HG03095 (cell line): ENCODE results near the gene AHR.
"Not testable (repeated sequence)": the region's sequence is repeated elsewhere in the genome, so short reads cannot be mapped to it uniquely, and the experiment has no call there.

Experiments
- ATAC-seq: cut with Tn5 transposase; IDR thresholded peaks from one replicate; pipeline ENCODE4 v1.9.1; 2021; ENCODE audit warnings: moderate library complexity; ENCODE audit not compliant: unreplicated experiment

Gene AHR

DNA sequence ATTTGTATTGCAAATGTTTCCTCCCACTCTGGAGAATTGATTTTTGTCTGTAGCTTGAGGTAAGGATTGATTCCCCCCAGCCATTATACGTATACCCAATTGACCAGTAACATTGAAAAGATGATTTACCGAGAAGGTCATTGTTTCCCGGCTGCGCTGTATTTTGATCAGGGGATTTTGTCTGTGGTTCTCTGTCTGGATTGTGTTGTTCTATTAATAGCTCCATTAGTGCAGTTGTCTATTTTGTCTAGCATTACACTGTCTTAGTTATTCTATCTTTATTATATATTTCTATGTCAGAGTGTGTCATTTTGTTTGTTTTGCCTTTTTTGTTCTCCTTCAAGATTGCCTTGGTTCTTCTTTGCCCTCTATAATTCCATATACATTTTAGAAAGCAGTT lies 37.7 kb downstream of the AHR start:
- ATAC-seq: no peak

DNA sequence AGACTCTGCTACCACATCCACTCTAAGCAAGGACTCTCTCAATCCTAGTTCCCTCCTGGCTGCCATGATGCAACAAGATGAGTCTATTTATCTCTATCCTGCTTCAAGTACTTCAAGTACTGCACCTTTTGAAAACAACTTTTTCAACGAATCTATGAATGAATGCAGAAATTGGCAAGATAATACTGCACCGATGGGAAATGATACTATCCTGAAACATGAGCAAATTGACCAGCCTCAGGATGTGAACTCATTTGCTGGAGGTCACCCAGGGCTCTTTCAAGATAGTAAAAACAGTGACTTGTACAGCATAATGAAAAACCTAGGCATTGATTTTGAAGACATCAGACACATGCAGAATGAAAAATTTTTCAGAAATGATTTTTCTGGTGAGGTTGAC lies 40.7 kb downstream of the AHR start:
- no peak for ATAC-seq

DNA sequence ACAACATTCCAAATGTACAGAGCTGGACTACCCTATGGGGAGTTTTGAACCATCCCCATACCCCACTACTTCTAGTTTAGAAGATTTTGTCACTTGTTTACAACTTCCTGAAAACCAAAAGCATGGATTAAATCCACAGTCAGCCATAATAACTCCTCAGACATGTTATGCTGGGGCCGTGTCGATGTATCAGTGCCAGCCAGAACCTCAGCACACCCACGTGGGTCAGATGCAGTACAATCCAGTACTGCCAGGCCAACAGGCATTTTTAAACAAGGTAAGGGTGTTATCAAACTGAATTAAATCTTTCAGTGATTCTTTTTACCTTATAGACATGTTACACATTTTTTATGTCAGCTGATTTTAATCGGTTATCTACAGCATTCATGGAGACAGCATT lies 41.5 kb downstream of the AHR start:
- no peak for ATAC-seq

DNA sequence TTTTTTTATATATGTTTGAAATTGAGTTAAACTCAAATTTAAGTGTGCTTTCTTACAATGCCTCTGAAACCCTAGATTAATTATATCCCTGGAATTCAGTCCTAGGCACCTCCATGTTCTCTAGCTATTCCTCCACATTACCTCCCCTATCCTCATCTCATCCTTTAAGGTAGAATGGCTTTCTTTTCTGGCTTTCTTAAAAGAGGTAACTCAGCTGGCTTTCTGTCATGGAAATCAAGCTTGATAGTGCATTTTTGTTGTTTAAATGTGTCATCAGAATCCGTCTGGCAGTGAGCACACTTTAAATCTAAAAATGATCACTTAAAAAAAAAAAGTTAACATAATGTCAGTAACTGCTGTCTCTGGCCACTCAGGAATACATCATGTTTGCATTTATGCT lies 42.2 kb downstream of the AHR start:
- no peak for ATAC-seq

DNA sequence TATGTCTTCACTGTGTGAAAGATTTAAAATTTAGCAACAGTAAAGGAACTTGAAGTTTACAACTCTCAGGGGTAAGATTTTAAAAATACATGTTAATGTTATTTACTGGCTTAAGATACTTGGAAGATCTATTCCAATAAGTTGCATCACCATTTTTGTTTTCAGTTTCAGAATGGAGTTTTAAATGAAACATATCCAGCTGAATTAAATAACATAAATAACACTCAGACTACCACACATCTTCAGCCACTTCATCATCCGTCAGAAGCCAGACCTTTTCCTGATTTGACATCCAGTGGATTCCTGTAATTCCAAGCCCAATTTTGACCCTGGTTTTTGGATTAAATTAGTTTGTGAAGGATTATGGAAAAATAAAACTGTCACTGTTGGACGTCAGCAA lies 44.3 kb downstream of the AHR start:
- no peak for ATAC-seq

DNA sequence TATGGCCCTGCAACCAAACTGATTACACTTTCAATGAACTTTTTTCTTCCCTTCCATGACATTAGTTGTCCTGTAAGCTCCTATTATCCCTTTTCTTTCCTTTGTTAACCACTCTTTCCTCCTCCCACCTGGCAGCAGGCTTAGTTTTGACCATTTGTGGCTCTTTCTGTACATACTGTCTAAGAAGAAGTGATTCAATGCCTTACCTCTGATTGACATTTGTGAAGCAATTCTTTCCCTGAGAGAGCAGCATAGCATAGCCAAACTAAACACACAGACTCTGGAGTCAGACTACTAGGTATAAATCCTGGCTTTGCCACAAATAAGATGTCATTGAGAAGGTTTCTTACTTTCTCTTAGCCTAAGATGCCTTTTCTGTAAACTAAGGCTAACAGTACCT lies 48.9 kb downstream of the AHR start:
- ATAC-seq: no peak

DNA sequence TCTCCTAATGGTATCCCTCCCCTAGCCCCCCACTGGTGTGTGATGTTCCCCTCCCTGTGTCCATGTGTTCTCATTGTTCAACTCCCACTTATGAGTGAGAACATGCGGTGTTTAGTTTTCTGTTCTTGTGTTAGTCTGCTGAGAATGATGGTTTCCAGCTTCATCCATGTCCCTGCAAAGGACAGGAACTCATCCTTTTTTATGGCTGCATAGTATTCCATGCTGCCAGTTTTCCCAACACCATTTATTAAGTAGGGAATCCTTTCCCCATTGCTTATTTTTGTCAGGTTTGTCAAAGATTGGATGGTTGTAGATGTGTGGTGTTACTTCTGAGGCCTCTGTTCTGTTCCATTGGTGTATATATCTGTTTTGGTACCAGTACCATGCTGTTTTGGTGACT lies 50.5 kb downstream of the AHR start:
- not testable (repeated sequence) for ATAC-seq

DNA sequence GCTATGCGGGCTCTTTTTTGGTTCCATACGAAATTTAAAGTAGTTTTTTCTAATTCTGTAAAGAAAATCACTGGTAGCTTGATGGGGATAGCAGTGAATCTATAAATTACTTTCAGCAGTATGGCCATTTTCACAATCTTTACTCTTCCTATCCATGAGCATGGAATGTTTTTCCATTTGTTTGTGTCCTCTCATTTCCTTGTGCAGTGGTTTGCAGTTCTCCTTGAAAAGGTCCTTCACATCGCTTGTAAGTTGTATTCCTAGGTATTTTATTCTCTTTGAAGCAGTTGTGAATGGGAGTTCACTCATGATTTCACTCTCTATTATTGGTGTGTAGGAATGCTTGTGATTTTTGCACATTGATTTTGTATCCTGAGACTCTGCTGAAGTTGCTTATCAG lies 51.9 kb downstream of the AHR start:
- not testable (repeated sequence) for ATAC-seq

DNA sequence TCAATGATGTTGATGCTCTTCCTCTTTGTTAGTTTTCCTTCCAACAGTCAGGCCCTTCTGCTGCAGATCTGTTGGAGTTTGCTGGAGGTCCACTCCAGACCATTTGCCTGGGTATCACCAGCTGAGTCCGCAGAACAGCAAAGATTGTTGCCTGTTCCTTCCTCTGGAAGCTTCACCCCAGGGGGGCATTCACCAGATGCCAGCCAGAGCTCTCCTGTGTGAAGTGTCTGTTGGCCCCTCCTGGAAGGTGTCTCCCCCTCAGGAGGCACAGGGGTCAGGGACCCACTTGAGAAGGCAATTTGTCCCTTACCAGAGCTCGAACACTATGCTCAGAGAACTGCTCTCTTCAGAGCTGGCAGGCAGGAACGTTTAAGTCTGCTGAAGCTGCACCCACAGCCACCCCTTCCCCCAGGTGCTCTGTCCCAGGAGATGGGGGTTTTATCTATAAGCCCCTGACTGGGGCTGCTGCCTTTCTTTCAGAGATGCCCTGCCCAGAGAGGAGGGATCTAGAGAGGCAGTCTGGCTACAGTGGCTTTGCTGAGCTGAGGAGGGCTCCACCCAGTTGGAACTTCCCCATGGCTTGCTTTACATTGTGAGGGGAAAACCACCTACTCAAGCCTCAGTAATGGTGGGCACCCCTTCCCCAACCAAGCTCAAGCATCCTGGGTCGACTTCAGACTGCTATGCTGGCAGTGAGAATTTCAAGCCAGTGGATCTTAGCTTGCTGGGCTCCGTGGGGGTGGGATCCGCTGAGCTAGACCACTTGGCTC lies 55.4 kb downstream of the AHR start:
- not testable (repeated sequence) for ATAC-seq

DNA sequence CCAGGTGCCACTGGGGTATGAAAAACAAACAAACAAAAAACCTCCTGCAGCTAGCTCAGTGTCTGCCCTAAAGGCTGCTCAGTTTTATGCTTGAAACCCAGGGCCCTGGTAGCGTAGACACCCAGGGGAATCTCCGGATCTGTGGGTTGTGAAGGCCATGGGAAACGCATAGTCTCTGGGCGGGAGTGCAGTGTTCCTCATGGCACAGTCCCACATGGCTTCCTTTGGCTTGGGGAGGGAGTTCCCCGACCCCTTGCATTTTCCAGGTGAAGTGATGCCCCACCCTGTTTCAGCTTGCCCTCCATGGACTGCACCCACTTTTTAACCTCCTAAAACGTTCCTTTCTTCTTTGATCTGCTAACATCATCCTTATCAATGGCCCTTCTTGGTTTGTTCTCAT lies 56.0 kb downstream of the AHR start:
- ATAC-seq: no peak

DNA sequence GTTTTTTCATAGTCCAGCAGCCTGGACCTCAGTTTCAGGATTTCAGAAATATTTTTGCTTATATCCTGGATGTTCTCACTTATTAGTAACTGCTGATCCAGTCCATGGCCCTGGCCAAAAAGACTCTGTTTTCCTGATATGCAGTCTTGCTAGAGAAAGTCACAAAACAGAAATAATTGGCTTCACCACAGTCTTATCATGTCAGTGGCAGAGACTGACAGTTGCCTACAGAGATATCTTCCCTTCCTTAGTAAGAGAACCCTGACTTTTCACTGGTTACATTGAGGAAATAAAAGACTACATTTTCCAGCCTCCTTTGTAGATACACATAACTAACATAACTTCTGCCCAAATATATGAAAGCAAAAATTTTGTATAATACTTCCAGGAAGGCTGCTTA lies 56.6 kb downstream of the AHR start:
- ATAC-seq: no peak

DNA sequence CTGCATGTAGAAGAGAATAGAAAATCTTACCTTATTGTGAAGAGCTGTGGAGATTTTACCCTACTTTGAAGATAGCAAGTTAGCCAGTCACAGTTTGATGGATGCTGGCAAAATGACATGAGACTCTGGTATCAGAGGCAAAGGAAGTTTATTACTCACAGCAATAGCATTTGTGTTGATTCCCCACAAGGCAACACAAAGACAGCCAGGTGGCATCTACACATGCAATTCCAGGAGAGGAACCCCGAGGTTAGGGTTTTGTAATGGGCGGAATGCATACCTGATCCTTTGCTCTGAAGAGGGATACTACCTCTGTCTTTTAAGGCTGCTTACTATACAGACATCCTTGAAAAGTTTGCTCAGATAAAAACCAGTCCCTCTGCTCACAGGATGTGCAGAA lies 59.5 kb downstream of the AHR start:
- ATAC-seq: no peak

DNA sequence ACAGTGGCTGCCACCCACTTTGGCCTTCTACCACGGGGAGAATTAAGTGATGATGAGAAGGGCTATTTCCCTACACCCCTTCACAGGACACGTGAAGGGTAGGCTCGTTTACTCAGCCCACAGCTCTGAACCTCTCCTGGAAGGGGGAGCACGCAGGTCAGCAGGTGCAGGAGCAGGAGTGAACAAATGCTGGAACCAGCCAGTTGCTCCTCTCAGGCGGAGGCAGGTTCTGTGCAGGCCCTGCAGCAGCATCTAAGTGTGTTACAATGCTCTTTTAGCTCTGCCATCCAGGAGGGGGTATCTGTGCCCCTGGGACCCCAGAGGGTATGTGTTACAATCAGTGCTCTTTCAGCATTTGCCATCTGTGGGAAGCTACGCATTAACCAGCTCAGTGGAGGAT lies 61.2 kb downstream of the AHR start:
- ATAC-seq: no peak

DNA sequence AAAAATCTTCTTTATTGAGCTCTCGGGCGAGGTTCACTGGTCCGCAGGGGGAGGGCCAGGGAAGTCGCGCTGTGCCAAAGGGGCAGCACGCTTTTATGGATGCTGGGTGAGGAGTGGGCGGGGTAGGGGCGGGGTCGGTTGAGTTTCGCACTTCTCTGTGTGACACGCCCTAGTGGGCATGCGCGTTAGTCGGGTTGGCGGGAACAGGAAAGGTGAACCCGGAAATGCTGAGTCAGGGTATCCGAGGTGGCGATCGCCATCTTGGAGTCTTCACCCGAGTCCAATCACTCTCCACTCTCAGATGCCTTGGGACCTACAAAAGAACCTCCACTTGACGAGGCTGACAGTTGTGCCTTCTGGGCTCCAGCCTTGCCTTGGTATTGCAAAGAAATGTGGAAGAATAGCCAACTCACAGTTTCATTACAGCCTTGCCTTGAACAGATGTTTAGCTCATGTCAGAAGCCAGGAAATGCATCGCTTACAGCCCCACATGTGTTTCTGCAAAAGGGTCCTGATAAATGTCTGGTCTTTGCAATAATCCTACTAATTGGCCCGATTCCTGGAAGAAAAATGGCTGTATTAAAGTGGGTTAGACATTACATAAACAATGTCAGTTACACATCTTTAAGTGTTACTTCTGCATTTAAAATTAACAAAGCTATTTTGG lies 64.1 kb downstream of the AHR start:
- no peak for ATAC-seq

DNA sequence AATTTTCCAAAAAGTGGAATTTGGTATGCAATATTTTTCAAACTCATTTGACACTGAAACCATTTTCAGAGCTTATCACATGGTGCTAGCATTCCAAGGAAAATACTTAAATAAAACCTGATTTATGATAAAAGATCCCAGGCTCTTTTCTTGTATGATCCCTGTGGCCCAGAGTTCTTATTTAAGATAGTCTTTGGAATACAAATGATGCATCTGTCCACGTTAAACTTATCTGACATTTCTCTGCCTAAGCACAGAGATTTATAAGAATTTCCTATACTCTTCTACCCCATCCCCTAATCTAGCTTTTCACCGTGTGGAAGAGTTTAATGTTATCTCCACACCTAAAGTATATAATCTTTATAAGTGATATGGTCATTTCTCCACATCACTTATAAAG lies 66.2 kb downstream of the AHR start:
- ATAC-seq: no peak

DNA sequence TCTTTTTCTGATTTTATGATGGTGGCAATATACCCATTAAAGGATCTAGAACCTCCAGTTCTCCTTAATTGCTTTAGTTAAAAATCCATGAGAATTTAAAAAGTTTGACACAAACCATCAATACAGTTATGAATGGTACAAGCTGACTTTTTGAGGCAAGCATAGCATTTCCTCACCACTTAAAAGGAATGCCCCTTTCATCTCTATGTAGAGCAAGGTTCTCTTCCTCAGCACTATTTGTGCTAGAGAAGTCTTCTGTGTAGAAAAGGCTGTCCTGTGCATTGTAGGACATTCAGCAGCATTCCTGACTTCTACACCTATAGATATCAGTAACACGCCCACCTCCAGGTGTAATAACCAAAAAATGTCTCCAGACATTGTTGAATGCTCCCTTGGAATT lies 67.3 kb downstream of the AHR start:
- ATAC-seq: no peak

DNA sequence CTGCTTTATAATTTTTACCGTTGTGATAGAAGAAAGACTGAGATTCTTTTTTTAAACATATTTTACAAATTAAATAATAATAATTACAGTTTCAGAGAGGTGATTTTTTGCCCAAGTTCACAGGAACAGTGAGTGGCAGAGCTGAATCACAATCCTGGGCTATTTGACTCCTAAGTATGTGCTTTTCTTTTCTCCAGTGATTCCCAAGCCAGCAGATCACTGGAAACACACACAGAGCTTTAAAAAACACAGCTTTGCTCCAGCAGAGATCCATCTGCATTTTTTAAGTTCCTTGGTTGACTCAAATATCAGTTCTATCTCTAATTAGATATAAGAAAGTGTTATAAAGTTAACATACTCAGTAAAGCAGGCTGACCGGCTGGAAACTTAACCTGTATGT lies 69.0 kb downstream of the AHR start:
- ATAC-seq: no peak

DNA sequence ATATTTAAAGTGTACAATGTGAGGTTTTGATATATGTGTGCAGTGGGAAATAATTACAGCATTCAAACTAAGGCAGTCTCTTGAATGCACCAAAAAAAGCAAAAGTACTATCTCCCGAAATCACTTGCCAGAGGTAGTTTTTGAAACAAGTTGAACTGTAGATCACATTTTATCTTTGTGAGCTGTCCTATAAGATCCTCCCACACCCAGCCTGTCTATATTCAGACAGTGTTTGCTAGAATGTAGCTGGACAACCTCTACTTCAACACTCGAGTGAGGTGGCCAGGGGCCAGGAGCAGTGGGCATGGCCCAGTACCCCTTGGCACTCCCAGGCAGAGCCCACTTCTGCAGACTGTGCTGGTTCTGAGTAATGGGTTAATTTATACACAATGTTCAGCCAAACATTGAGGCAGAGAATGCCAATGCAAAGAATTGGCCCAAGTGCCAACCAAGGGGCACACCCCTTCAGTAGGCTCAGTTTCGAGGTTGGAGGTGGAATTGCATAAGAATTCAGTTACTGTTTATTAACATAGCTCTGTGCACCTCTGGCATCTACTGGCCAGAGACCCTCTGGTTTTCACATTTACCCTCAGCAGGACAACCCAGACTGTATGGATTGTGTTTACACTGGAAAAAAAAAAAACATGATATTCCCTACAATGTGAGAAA lies 70.5 kb downstream of the AHR start:
- no peak for ATAC-seq

DNA sequence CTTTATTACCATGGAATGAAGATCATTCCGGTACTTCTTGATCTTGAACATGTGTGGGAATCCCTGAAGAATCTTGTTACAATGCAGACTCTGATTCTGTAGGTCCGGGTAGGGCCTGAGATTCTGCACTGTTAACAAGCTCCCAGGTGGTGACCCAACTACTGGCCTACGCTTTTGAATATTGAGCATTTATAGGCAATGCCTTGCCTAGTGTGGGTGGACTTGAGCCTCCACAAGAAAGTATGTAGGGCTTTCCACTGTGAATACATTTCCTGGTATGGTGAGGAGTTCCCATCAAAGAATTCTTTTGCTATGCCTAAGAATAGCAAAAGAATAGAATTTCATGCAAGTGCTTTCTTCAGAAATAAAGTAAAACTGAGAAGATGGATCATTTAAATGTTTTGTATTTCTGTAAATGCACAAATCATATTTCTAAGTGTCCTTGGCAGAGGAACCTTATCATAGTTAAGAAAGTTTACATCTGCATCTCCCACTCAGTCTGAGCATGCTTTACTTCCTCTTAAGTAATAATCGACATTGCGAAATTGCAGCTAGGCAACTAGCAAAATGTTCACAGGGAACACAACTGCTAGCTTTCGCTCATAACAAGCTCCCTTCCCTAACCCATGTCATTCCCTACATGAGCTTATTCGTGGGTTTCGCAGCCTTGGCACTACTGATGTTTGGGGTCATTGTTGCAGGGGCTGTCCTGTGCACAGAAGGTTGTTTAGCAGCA lies 71.4 kb downstream of the AHR start:
- no peak for ATAC-seq

DNA sequence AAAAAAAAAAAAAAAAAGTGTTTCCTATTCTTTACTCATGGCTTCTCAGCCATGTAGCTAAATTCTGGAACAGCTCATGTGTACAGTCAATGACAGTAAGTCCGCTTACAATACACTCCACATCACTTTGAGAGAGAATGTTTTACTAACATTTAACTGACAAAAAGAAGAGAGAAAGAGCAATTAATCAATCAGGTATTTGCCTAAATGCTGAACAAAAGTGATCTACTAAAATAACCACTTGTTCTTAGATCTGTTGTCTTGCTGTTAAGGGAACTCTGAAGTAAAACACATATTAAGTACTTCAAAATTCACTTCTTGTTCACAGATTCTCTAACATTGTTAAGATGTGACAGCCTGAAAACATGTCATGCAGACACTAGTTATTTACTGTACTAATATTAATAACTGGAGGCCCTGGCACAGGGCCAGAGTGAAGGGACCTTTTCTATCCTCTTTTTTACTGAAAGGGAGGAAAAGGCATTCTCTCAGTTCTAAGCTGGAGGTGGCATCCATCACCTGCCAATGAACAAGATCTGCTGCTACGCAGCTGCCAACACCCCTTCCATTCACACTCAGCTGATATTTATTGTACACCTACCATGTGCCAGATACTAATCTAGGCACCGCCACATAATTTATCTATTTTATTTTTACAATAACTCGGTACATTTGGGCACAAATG lies 72.6 kb downstream of the AHR start:
- no peak for ATAC-seq
